Measurements from ENCODE around the gene ERC1.
"Not testable (repeated sequence)": the region's sequence is repeated elsewhere in the genome, so short reads cannot be mapped to it uniquely, and the experiment has no call there.

The ERC1 gene

GRCh38 chr12:1330477-1330827 lies 339.4 kb downstream of the ERC1 start:
- Histone ChIP-seq H3K4me3 (ENCODE audit: low read length) (no peak overlapping the region), H4K20me1 (ENCODE audit: control insufficient read depth, insufficient read depth, low read depth, low read length) (no peaks in the 10 kb centered on the region), H3K27me3 (ENCODE audit: control insufficient read depth, low read length) (no peaks in the 10 kb centered on the region), H3K36me3 (ENCODE audit: control insufficient read depth, low read length) (no peaks in the 10 kb centered on the region), H3K79me2 (ENCODE audit: control insufficient read depth, low read length) (no peaks in the 10 kb centered on the region), H3F3A (ENCODE audit: control insufficient read depth, insufficient read depth) (no peaks in the 10 kb centered on the region), H3K27ac (ENCODE audit: low read depth, low read length) (no peak overlapping the region), H3K9me2 (replicated peaks; ENCODE audit: control insufficient read depth, low read length) (no peaks in the 10 kb centered on the region), H3K4me2 (ENCODE audit: low read length) (no peak overlapping the region), H3K9me3 (ENCODE audit: control insufficient read depth, insufficient read depth, low read length) (no peaks in the 10 kb centered on the region), H3K4me1 (ENCODE audit: control insufficient read depth, low read length) (no peaks in the 10 kb centered on the region)
- no peak for TF ChIP-seq CTCF (IDR thresholded peaks at IDR 0.05; ENCODE audit: low read depth, low read length, poor library complexity, severe bottlenecking)
- TF ChIP-seq EZH2phosphoT487 (IDR thresholded peaks at IDR 0.05; ENCODE audit: borderline replicate concordance, low read length): no peak

- Histone ChIP-seq H3K9me3 (ENCODE audit: control insufficient read depth, insufficient read depth, low read length) (no peaks in the 10 kb centered on the region), H3K4me3 (ENCODE audit: low read length) (no peak overlapping the region), H3K4me1 (ENCODE audit: control insufficient read depth, low read length) (no peaks in the 10 kb centered on the region), H3K4me2 (ENCODE audit: low read length) (no peak overlapping the region), H3K79me2 (ENCODE audit: control insufficient read depth, low read length) (no peaks in the 10 kb centered on the region), H3F3A (ENCODE audit: control insufficient read depth, insufficient read depth) (no peaks in the 10 kb centered on the region), H3K9me2 (replicated peaks; ENCODE audit: control insufficient read depth, low read length) (no peaks in the 10 kb centered on the region), H3K36me3 (ENCODE audit: control insufficient read depth, low read length) (no peaks in the 10 kb centered on the region), H3K27ac (ENCODE audit: low read depth, low read length) (no peak overlapping the region), H3K27me3 (ENCODE audit: control insufficient read depth, low read length) (no peaks in the 10 kb centered on the region), H4K20me1 (ENCODE audit: control insufficient read depth, insufficient read depth, low read depth, low read length) (no peaks in the 10 kb centered on the region)
- no peak for TF ChIP-seq EZH2phosphoT487 (IDR thresholded peaks at IDR 0.05; ENCODE audit: borderline replicate concordance, low read length)
- no peak for TF ChIP-seq CTCF (IDR thresholded peaks at IDR 0.05; ENCODE audit: low read depth, low read length, poor library complexity, severe bottlenecking)
These were observed 341.3 kb downstream of the ERC1 start for GRCh38 chr12:1332327-1332726.

DNA sequence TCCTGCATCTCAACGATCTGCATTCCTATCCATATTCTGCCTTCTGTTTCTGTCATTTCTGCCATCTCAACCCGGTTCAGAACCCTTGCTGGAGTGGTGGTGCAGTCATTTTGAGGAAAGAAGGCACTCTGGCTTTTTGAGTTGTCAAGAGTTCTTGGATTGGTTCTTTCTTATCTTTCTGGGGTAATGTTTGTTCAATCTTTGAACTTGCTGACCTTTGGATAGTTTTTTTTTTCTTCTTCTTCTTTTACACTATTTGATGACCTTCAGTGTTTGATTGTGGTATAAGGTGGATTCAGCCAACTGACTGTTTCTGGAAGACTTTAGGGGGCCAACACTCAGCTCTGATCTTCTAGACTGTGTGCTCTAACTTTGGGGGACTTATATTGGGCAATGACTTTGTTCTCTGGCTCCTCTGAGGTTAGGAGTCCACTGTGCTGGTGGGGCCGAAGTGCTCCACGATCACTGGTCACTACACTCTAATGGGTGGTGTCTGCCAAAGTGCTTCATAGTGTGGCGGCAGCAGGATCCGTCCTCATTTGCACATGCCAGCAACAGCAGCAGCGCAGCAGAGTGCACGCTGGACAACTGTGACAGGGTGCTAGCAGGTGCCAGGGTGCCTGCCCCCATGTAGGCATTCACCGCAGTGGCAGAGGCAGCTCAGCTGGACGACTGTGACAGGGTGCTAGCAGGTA lies 347.6 kb downstream of the ERC1 start:
- H3K9me3 ChIP-seq (ENCODE audit: control insufficient read depth, insufficient read depth, low read length): no peaks in the 10 kb centered on the region
- H3K36me3 ChIP-seq (ENCODE audit: control insufficient read depth, low read length): no peaks in the 10 kb centered on the region
- TF ChIP-seq EZH2phosphoT487 (IDR thresholded peaks at IDR 0.05; ENCODE audit: borderline replicate concordance, low read length): no peak
- no peak for TF ChIP-seq CTCF (IDR thresholded peaks at IDR 0.05; ENCODE audit: low read depth, low read length, poor library complexity, severe bottlenecking)
- H3K4me1 ChIP-seq (ENCODE audit: control insufficient read depth, low read length): no peaks in the 10 kb centered on the region
- no peaks in the 10 kb centered on the region for H3K79me2 ChIP-seq (ENCODE audit: control insufficient read depth, low read length)
- no peak overlapping the region for H3K4me3 ChIP-seq (ENCODE audit: low read length)
- H3K27me3 ChIP-seq (ENCODE audit: control insufficient read depth, low read length): no peaks in the 10 kb centered on the region
- H3K9me2 ChIP-seq (replicated peaks; ENCODE audit: control insufficient read depth, low read length): no peaks in the 10 kb centered on the region
- H3K4me2 ChIP-seq (ENCODE audit: low read length): no peak overlapping the region
- H4K20me1 ChIP-seq (ENCODE audit: control insufficient read depth, insufficient read depth, low read depth, low read length): no peaks in the 10 kb centered on the region
- no peaks in the 10 kb centered on the region for H3F3A ChIP-seq (ENCODE audit: control insufficient read depth, insufficient read depth)
- no peak overlapping the region for H3K27ac ChIP-seq (ENCODE audit: low read depth, low read length)

GRCh38 chr12:1339178-1339541 lies 348.1 kb downstream of the ERC1 start:
- H3K9me2 ChIP-seq (replicated peaks; ENCODE audit: control insufficient read depth, low read length); H3K36me3 ChIP-seq (ENCODE audit: control insufficient read depth, low read length); H3K4me2 ChIP-seq (ENCODE audit: low read length); H3K4me1 ChIP-seq (ENCODE audit: control insufficient read depth, low read length); H3K79me2 ChIP-seq (ENCODE audit: control insufficient read depth, low read length); H4K20me1 ChIP-seq (ENCODE audit: control insufficient read depth, insufficient read depth, low read depth, low read length); H3K27ac ChIP-seq (ENCODE audit: low read depth, low read length); H3K9me3 ChIP-seq (ENCODE audit: control insufficient read depth, insufficient read depth, low read length); H3K27me3 ChIP-seq (ENCODE audit: control insufficient read depth, low read length); H3F3A ChIP-seq (ENCODE audit: control insufficient read depth, insufficient read depth); H3K4me3 ChIP-seq (ENCODE audit: low read length): not testable (repeated sequence)

Measured in DOHH2 (cell line).